NOMO-1 treated with dmso at 0.1 percent for 144 hours (cell line): Measurements from ENCODE around the gene NES.

Experiments
- DNase-seq: peaks from one replicate; lab custom pipeline; 2025; ENCODE audit not compliant: unreplicated experiment; lab: John Stamatoyannopoulos, UW

Gene NES

DNA sequence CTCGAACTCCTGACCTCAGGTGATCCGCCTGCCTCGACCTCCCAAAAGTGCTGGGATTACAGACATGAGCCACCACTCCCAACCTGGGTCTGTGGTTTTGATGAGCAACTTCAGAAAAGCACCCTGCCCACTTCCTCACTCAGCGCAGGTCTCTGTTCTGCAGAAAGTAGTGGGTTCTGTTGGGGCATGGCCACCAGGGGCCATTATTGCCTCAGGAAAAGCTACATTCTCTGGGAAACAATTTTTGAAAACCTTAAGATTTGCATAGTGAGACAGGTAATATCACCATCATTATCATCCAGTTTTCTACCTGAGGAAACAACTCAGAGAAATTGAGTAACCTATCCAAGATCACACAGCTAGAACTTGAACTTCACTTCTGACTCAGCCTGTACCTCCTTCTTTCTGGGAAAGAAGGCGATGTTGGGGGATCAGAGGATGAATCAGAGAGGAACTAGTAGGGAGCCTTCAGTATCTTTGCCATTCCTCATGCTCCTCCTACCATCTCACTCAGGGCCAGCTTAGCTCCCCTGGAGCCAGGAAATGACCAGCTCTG is 7.1 kb upstream of the NES start:
- DNase-seq = no peak

DNA sequence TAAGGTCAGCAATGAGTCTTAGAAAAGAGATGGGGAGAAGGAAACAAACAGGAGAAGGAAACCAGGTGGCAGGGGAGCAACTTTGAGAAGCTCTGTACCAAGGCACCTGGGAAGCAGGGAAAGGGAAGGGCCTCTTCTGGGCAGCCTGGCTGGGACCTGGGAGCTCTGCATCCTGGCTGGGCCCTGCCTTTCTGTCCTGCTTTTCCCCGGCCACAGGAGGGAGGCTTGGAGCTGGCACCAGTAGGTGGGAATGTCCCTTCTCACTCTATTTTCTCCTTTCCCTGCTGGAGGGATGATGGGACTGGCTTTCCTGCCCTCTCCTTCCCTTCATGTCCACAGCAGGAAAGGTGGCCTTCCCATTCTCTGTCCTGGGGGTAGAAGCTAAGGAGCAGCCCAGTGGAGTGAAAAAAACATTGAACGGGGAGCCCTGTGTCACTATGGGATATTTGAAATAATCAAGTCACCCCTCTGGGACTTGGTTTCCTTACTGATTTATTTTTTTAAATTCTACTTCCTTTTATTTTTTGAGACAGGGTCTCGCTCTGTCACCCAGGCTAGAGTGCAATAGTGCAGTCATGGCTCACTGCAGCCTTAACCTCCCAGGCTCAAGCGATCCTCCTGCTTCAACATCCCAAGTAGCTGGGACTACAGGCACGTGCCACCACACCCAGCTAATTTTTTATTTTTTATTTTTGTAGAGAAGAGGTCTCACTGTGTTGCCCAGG is 5.1 kb upstream of the NES start:
- no peak for DNase-seq

GRCh38 chr1:156681196-156681960 is 4.2 kb upstream of the NES start:
- no peak for DNase-seq

- no peak for DNase-seq
Measured at GRCh38 chr1:156680056-156680455, 2.8 kb upstream of the NES start.

DNA sequence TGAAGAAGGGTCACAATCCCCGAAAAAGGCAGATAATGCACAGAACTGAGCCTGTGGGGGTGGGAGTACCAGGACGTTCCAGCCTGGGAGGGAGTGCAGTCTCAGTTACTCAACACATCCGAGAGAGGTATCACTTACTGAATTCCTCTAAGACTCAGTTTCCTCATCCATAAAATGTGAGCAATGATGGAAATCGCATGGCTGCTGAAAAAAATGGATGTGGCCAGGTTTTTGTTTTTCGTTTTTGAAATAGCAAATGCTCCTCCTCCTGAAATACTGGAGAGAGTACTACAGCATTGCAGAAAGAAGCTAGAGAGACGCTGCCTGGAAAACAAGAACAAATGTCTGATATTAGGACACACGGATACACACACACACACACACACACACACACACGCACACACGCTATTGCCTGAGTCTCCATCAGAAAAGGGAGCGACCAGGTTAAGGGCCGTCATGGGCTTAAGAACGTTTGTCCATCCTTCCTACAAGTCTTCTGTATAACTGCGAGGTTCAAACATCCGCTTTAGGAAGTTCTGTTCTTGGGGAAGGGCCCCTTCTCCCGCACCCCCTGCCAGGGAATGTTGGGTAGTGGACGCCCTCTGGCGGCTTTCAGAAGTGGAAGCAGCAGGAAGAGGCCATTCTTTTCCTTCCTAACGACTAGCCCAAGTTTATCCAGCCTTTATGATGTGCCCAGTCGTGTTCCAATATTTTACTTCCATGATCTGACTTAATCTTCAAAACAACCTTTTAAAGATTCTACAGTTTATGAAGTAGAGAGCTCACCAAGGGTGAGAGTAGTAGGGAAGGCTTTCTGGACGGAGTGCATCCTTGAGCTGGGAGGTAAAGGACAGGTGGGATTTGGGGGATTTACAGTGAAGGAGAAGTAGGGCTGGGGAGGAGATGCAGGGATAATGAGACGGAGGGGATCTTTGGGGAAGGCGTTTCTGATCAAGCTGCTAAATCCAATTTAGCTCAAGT is 699 bp upstream of the NES start:
- DNase-seq = no peak

DNA sequence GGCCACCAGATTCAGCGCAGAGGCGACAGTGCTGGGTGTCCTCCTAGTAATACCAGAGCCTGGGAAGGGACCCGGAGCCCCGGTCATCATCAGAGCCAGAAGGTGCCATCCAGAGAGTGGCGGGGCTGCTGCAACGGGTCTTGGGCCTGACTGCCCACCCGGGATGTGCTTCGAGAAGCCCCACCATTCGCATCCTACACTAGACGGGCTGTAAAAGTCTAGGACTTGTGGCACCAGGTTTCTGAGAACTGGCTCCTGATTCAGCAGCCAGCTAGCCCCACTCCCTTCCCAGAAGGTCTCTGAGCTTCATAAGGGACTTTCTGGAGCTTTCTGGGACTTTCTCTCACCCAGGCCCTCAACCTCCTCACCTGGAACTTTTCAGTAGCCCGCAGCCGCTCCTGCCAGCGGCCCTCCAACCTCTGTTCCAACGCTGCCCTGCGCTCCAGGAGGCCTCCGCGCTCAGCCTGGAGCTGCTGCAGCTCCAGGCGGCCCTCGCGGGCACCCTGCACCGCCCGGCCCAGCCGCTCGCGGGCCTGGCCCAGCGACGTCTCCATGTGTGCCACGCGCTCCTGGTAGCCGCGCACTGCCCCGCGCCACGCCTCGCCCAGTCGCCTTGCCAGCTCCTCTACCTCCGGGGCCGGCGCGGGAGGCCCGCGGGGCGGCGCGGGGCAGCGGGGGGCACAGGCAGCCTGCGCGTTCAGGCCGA is 940 bp downstream of the NES start:
- DNase-seq = no peak

DNA sequence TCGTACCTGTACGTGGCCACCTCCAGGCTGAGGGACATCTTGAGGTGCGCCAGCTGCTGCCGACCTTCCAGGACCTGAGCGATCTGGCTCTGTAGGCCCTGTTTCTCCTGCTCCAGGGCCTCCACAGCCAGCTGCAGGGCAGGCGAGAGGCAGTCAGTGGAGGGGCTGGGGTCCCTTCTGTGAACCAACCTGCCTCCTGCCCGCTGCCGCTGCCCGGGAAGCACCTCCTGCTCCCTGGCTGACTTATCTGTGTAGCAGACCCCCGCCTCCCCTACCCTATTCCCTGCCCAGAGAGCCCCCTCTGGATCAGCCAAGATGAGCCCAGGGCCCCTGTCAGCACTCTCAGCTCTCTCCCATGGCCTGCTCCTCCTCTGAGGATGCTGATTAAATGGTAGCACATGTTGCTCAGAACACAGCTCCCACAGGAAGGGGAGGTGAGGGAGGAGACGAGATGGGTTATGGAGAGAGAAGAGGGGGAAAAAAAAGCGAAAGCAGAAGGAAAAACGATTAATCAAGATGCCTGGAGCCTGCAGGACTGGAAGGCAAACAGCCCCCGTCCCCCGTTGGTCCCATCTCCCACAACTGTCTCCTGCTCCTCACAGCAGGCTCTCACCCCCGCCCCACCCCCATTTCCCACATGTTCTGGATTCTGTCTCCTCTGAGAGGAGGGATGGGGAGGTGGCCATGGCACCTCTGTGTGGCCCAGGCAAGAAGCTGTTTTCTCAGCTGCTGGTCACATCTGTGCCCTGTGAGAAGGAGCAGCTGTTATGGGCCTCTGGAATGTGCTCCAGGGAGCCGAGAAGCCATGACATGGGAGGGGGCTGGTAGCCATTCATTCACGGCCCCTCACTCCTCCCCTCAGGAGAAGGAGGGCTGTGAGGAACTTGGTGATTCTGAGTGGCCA is 1.7 kb downstream of the NES start:
- DNase-seq = no peak

- no peak for DNase-seq
Measured at GRCh38 chr1:156673387-156674121, 3.7 kb downstream of the NES start.

GRCh38 chr1:156671804-156672203 is 5.4 kb downstream of the NES start:
- no peak for DNase-seq

DNA sequence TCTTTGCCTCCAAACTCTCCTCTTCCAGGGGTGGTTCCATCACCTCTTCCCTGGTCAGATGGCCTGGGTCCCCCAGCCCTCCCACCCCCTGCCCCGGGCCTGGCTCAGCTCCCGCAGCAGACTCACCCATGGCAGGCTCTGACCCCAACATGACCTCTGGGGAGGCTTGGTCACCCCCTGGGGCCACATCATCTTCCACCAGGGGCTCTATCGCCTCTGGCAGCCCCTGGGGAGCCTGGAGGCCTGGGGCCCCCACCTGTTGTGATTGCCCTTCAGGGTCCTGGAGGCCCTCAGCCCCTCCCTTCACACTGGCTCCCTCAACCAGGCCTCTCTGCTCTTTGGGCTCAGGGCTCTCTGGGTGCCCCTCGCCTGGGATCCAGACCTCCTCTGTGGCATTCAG is 6.4 kb downstream of the NES start:
- no peak for DNase-seq

GRCh38 chr1:156670359-156670758 is 6.8 kb downstream of the NES start:
- DNase-seq = no peak

DNA sequence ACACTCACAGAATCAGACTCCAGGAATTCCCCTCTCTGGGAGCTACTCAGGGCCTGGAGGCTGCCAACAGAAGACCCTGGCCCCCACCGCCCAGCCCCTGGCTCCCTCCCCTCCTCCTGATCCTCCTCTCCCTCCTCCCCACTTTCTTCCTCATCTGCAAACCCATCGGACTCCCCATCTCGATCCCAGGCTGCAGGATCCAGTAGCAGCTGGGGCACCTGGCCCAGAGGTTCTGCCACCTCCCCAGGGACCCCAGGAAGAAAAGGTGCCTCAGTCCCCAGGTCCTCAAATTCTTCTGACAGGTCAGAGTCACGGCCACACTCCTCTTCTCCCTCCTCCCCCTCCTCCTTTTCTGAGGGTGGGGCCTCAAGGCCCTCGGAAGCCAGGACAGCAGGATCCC is 7.4 kb downstream of the NES start:
- DNase-seq = no peak

- no peak for DNase-seq
Measured at GRCh38 chr1:156668801-156669637, 8.2 kb downstream of the NES start.

DNA sequence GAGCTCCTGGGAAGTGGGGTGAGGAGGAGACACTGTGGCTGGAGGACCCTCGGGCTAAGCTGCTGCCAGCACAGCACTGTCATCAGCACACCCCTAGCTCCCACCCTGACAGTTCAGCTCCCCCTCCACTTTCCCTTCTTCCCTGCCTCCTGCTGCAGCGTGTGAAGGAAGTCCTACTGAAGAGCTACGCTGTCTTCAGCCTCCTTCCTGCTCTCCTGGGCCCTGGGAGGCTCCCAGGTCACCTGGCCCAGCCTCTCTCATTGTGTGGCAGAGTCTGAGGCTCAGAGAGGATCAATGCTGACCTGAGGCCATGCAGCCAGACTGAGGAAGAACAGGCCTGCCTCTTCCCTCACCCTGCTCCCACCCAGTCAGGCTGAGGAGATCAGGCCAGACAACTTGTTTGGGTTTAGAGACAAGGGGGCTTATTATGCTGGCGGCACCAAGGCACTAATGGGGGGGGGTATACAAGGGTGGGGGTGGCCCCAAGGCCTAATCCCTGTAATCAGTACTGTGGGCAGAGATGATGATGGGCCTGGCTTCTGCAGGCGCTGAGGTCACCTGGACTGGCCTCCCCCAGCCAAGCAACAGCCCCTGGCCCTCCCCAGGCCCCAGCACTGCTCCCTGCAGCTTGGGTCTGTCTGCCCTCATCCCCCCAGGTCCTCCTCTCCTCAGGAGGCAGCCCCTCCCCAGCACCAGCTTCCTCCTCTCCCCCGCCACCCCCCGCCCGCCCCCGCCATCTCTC is 9.1 kb downstream of the NES start:
- DNase-seq = no peak

DNA sequence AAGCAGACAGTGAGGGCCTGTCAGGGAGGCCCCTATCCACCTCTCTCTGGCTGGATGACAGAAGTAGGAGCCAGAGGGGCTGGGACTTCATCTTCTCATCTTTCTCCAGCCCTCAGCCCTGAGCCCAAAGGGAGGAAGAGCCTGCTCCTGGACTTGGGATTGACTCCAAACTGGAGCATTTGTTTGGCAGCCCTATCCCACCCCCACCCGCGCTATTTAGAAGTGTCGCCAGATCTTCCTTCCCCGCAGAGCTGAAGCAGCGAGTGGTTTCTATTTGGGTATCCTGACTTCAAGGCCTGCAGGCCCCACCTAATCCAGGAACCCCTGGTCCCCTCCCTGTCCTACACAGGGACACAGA is 9.6 kb downstream of the NES start:
- DNase-seq = no peak

GRCh38 chr1:156666862-156667609 is 10.2 kb downstream of the NES start:
- DNase-seq = no peak

DNA sequence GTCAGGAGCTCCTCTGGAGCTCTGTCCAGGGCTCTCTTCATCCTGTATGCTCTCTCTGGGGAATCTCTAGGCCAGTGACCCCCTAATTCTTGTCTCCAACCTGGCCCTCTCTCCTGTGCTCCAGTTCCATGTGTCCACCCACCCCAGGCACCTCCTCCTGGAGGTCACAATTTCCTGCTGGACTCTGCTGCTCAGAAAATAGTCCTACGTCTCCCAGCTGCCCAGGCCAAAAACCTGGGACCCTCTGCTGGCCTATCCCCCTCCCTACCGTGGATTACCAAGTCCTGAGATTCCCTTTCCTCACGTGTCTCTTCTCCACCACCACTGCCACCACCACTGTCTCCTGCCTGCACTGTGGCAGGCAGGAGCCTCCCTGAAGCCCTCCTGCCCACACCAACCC is 11.7 kb downstream of the NES start:
- DNase-seq = no peak
